ENCODE results near the gene TTC17. TPM values are rescaled to one million over a fixed set of nuclear protein-coding genes. Genes with fewer than 3 reads are reported as not detected.

Gene TTC17
- total and polyA plus RNA-seq, 2 of the 4 experiments (the other 2 are of a cell fraction), result 56.3 to 61.3 TPM

GRCh38 chr11:43410394-43410793 is 51.7 kb downstream of the TTC17 start:
- no peak overlapping the region for H2BK120ac ChIP-seq (ENCODE audit: low read depth, low read length)
- H4K20me1 ChIP-seq (ENCODE audit: insufficient read depth, low read length), result no peaks in the 10 kb centered on the region
- H3K18ac ChIP-seq (ENCODE audit: low read depth, low read length), result no peak overlapping the region
- intact Hi-C loops (cut with micrococcal nuclease) (no loop called here), in situ Hi-C loops (cut with MboI; ENCODE audit: low sequenced_read_pairs) (loop anchor here (5.0 kb wide), 1 partner anchor 73 kb away; no protein-coding TSS in a partner anchor), dilution Hi-C loops (cut with HindIII; ENCODE audit: low sequenced_read_pairs, unreplicated experiment) (no loop called here)
- H3K4me1 ChIP-seq (ENCODE audit: control insufficient read depth, insufficient read depth, low read length), result no peaks in the 10 kb centered on the region
- no peak overlapping the region for H2AK5ac ChIP-seq (ENCODE audit: low read depth, low read length)
- H3K4me3 ChIP-seq (ENCODE audit: insufficient read depth, low read depth, low read length), result no peak overlapping the region
- H4K5ac ChIP-seq (ENCODE audit: low read depth, low read length), result no peak overlapping the region
- H3K27ac ChIP-seq (ENCODE audit: insufficient read depth, low read length), result no peak overlapping the region
- no peak overlapping the region for H4K91ac ChIP-seq (ENCODE audit: insufficient read depth, low read depth, low read length)
- TF ChIP-seq BHLHE40 (IDR thresholded peaks at IDR 0.05; ENCODE audit: low read depth, low read length) (no peak), MAFK (IDR thresholded peaks at IDR 0.05; ENCODE audit: low read depth, low read length) (no peak), NFE2L2 (IDR thresholded peaks at IDR 0.05; ENCODE audit: low read depth, low read length) (no peak), CTCF (conservative IDR thresholded peaks at IDR 0.05; ENCODE audit: low read depth, low read length) (no peak), RFX5 (IDR thresholded peaks at IDR 0.05; ENCODE audit: low read depth, low read length) (no peak)
- ChIA-PET CTCF (no interaction called here), POLR2A (ENCODE audit: unreplicated experiment) (no interaction called here)
- ATAC-seq (ENCODE audit: low read depth), result no peak
- WGBS, 2 experiments (ENCODE audit: extremely low coverage in 2 of 2, insufficient read length in 1 of 2), result 94% methylated on average over 2 of the region's 5 CpGs; no CpG with 5 or more reads in 1 of the 2 experiments
- no peak overlapping the region for H2BK15ac ChIP-seq (ENCODE audit: low read depth, low read length)
- no peak overlapping the region for H4K8ac ChIP-seq (ENCODE audit: low read depth in 2 of 2, low read length in 2 of 2)
- no peak overlapping the region for H2AK9ac ChIP-seq (replicated peaks; ENCODE audit: low read depth, low read length, poor library complexity)
- H3K4ac ChIP-seq (ENCODE audit: low read depth, low read length), result no peak overlapping the region
- H3K4me2 ChIP-seq (ENCODE audit: low read depth, low read length), result no peak overlapping the region
- no peaks in the 10 kb centered on the region for H3K9me3 ChIP-seq (ENCODE audit: control insufficient read depth, insufficient read depth, low read length)
- no peak overlapping the region for H3K14ac ChIP-seq (replicated peaks; ENCODE audit: low read depth, low read length)
- H2BK5ac ChIP-seq (ENCODE audit: low read depth, low read length, poor library complexity, severe bottlenecking), result no peak overlapping the region
- H3K9me1 ChIP-seq (ENCODE audit: insufficient read depth, low read length), result no peaks in the 10 kb centered on the region
- DNase-seq, result no peak
- H3K36me3 ChIP-seq (ENCODE audit: control insufficient read depth, insufficient read depth, low read length), result peaks cover 28% of the 10 kb centered on the region
- H3K23ac ChIP-seq (ENCODE audit: low read depth, low read length), result no peak overlapping the region
- H2AFZ ChIP-seq (replicated peaks; ENCODE audit: low read length, poor library complexity), result no peak overlapping the region
- H2BK20ac ChIP-seq (ENCODE audit: low read depth, low read length), result no peak overlapping the region
- H3K27me3 ChIP-seq (ENCODE audit: control insufficient read depth, insufficient read depth, low read length), result no peaks in the 10 kb centered on the region
- no peaks in the 10 kb centered on the region; a peak in 1 of 4 replicates for H3K79me1 ChIP-seq (ENCODE audit: low read depth in 1 of 2, low read length in 2 of 2)
- H3K56ac ChIP-seq (ENCODE audit: extremely low read depth, insufficient read depth, low read length), result no peak overlapping the region
- no peak overlapping the region for H3K9ac ChIP-seq (ENCODE audit: low read depth, low read length)
- no TSS peak for BruUV-seq (replicated peaks)
